ENCODE results near the gene ADAMTS2. TPM values are rescaled to one million over a fixed set of nuclear protein-coding genes. Genes with fewer than 3 reads are reported as not detected.

The ADAMTS2 gene
- total RNA-seq, 2 experiments from 2014 or later: not detected

GRCh38 chr5:179225387-179225786 lies 119.9 kb downstream of the ADAMTS2 start:
- no peak overlapping the region for H3K27ac Mint-ChIP-seq
- DNase-seq: no peak
- CTCF ChIA-PET: no interaction called here
- H3K4me1 Mint-ChIP-seq (ENCODE audit: low read depth): no peaks in the 10 kb centered on the region
- POLR2A ChIA-PET: no interaction called here
- peaks cover 18% of the 10 kb centered on the region for H3K9me3 Mint-ChIP-seq
- no peaks in the 10 kb centered on the region for H3K36me3 Mint-ChIP-seq
- no peak overlapping the region for H3K4me3 Mint-ChIP-seq
- intact Hi-C loops (cut with micrococcal nuclease): no loop called here
- H3K27me3 Mint-ChIP-seq: no peaks in the 10 kb centered on the region

- no peaks in the 10 kb centered on the region for H3K27me3 Mint-ChIP-seq
- no peaks in the 10 kb centered on the region for H3K4me1 Mint-ChIP-seq (ENCODE audit: low read depth)
- H3K4me3 Mint-ChIP-seq: no peak overlapping the region
- ChIA-PET POLR2A (no interaction called here), CTCF (no interaction called here)
- H3K36me3 Mint-ChIP-seq: no peaks in the 10 kb centered on the region
- DNase-seq: no peak
- peaks cover 18% of the 10 kb centered on the region for H3K9me3 Mint-ChIP-seq
- intact Hi-C loops (cut with micrococcal nuclease): no loop called here
- H3K27ac Mint-ChIP-seq: no peak overlapping the region
Measured at GRCh38 chr5:179224741-179225140, 120.5 kb downstream of the ADAMTS2 start.

- Mint-ChIP-seq H3K4me1 (ENCODE audit: low read depth) (no peaks in the 10 kb centered on the region), H3K27me3 (no peaks in the 10 kb centered on the region), H3K4me3 (no peak overlapping the region), H3K36me3 (no peaks in the 10 kb centered on the region), H3K27ac (no peak overlapping the region), H3K9me3 (peaks cover 18% of the 10 kb centered on the region)
- intact Hi-C loops (cut with micrococcal nuclease): no loop called here
- POLR2A ChIA-PET: no interaction called here
- DNase-seq: no peak
- CTCF ChIA-PET: no interaction called here
Measured at GRCh38 chr5:179223961-179224360, 121.3 kb downstream of the ADAMTS2 start.

- intact Hi-C loops (cut with micrococcal nuclease): no loop called here
- H3K4me3 Mint-ChIP-seq: no peak overlapping the region
- CTCF ChIA-PET: no interaction called here
- H3K4me1 Mint-ChIP-seq (ENCODE audit: low read depth): no peaks in the 10 kb centered on the region
- no peaks in the 10 kb centered on the region for H3K36me3 Mint-ChIP-seq
- DNase-seq: no peak
- peaks cover 18% of the 10 kb centered on the region for H3K9me3 Mint-ChIP-seq
- POLR2A ChIA-PET: no interaction called here
- H3K27me3 Mint-ChIP-seq: no peaks in the 10 kb centered on the region
- no peak overlapping the region for H3K27ac Mint-ChIP-seq
Measured at GRCh38 chr5:179223528-179223927, 121.7 kb downstream of the ADAMTS2 start.

GRCh38 chr5:179222246-179223017 lies 122.8 kb downstream of the ADAMTS2 start:
- DNase-seq: no peak
- no peaks in the 10 kb centered on the region for H3K27me3 Mint-ChIP-seq
- H3K4me1 Mint-ChIP-seq (ENCODE audit: low read depth): no peaks in the 10 kb centered on the region
- H3K27ac Mint-ChIP-seq: no peak overlapping the region
- peaks cover 18% of the 10 kb centered on the region for H3K9me3 Mint-ChIP-seq
- intact Hi-C loops (cut with micrococcal nuclease): no loop called here
- H3K36me3 Mint-ChIP-seq: no peaks in the 10 kb centered on the region
- H3K4me3 Mint-ChIP-seq: no peak overlapping the region
- POLR2A ChIA-PET: no interaction called here
- CTCF ChIA-PET: no interaction called here

GRCh38 chr5:179221877-179222220 lies 123.4 kb downstream of the ADAMTS2 start:
- POLR2A ChIA-PET: no interaction called here
- H3K9me3 Mint-ChIP-seq: peaks cover 18% of the 10 kb centered on the region

GRCh38 chr5:179221196-179221876 lies 123.9 kb downstream of the ADAMTS2 start:
- intact Hi-C loops (cut with micrococcal nuclease): no loop called here
- POLR2A ChIA-PET: no interaction called here
- Mint-ChIP-seq H3K4me3 (no peak overlapping the region), H3K9me3 (peaks cover 18% of the 10 kb centered on the region), H3K27me3 (no peaks in the 10 kb centered on the region), H3K27ac (no peak overlapping the region), H3K36me3 (no peaks in the 10 kb centered on the region), H3K4me1 (ENCODE audit: low read depth) (no peaks in the 10 kb centered on the region)
- CTCF ChIA-PET: no interaction called here
- no peak for DNase-seq

More at GRCh38 chr5:179221877-179222220, 123.4 kb downstream of the ADAMTS2 start:
- H3K27me3 Mint-ChIP-seq: no peaks in the 10 kb centered on the region
- H3K27ac Mint-ChIP-seq: no peak overlapping the region
- no peaks in the 10 kb centered on the region for H3K4me1 Mint-ChIP-seq (ENCODE audit: low read depth)
- intact Hi-C loops (cut with micrococcal nuclease): no loop called here
- H3K36me3 Mint-ChIP-seq: no peaks in the 10 kb centered on the region
- no peak for DNase-seq
- CTCF ChIA-PET: no interaction called here
- H3K4me3 Mint-ChIP-seq: no peak overlapping the region

- Mint-ChIP-seq H3K9me3 (peaks cover 18% of the 10 kb centered on the region), H3K36me3 (no peaks in the 10 kb centered on the region), H3K27ac (no peak overlapping the region), H3K4me3 (no peak overlapping the region), H3K27me3 (no peaks in the 10 kb centered on the region), H3K4me1 (ENCODE audit: low read depth) (no peaks in the 10 kb centered on the region)
- CTCF ChIA-PET: no interaction called here
- intact Hi-C loops (cut with micrococcal nuclease): no loop called here
- POLR2A ChIA-PET: no interaction called here
- no peak for DNase-seq
Measured at GRCh38 chr5:179220716-179221115, 124.5 kb downstream of the ADAMTS2 start.

GRCh38 chr5:179219661-179220620 lies 125.3 kb downstream of the ADAMTS2 start:
- CTCF ChIA-PET: no interaction called here
- Mint-ChIP-seq H3K27ac (no peak overlapping the region), H3K9me3 (peaks cover 17% of the 10 kb centered on the region), H3K36me3 (no peaks in the 10 kb centered on the region), H3K4me3 (no peak overlapping the region), H3K4me1 (ENCODE audit: low read depth) (no peaks in the 10 kb centered on the region), H3K27me3 (no peaks in the 10 kb centered on the region)
- POLR2A ChIA-PET: no interaction called here
- intact Hi-C loops (cut with micrococcal nuclease): no loop called here
- no peak for DNase-seq

GRCh38 chr5:179218943-179219330 lies 126.3 kb downstream of the ADAMTS2 start:
- intact Hi-C loops (cut with micrococcal nuclease): no loop called here
- ChIA-PET POLR2A (no interaction called here), CTCF (no interaction called here)
- Mint-ChIP-seq H3K27ac (no peak overlapping the region), H3K4me3 (no peak overlapping the region), H3K27me3 (no peaks in the 10 kb centered on the region), H3K36me3 (no peaks in the 10 kb centered on the region), H3K4me1 (ENCODE audit: low read depth) (no peaks in the 10 kb centered on the region), H3K9me3 (peaks cover 10% of the 10 kb centered on the region)
- DNase-seq: no peak

GRCh38 chr5:179217956-179218942 lies 127.0 kb downstream of the ADAMTS2 start:
- Mint-ChIP-seq H3K27ac (no peak overlapping the region), H3K9me3 (peaks cover 3% of the 10 kb centered on the region), H3K4me3 (no peak overlapping the region), H3K27me3 (no peaks in the 10 kb centered on the region), H3K4me1 (ENCODE audit: low read depth) (no peaks in the 10 kb centered on the region), H3K36me3 (no peaks in the 10 kb centered on the region)
- ChIA-PET POLR2A (no interaction called here), CTCF (no interaction called here)
- no peak for DNase-seq
- intact Hi-C loops (cut with micrococcal nuclease): no loop called here

GRCh38 chr5:179217356-179217755 lies 127.9 kb downstream of the ADAMTS2 start:
- ChIA-PET CTCF (no interaction called here), POLR2A (no interaction called here)
- intact Hi-C loops (cut with micrococcal nuclease): no loop called here
- H3K4me3 Mint-ChIP-seq: no peak overlapping the region
- H3K27ac Mint-ChIP-seq: no peak overlapping the region
- H3K4me1 Mint-ChIP-seq (ENCODE audit: low read depth): no peaks in the 10 kb centered on the region
- H3K36me3 Mint-ChIP-seq: no peaks in the 10 kb centered on the region
- H3K27me3 Mint-ChIP-seq: no peaks in the 10 kb centered on the region
- H3K9me3 Mint-ChIP-seq: no peaks in the 10 kb centered on the region
- no peak for DNase-seq
